Activated T-cell treated with anti-CD3 and anti-CD28 coated beads for 24 hours (primary cell): ENCODE data around the gene GALE.
"Not testable (repeated sequence)": the region's sequence is repeated elsewhere in the genome, so short reads cannot be mapped to it uniquely, and the experiment has no call there.

Experiments used
- DNase-seq: peaks from one replicate; pipeline ENCODE4 v3.0.0-alpha.2; 2020; ENCODE audit warnings: low read depth

The GALE gene

DNA sequence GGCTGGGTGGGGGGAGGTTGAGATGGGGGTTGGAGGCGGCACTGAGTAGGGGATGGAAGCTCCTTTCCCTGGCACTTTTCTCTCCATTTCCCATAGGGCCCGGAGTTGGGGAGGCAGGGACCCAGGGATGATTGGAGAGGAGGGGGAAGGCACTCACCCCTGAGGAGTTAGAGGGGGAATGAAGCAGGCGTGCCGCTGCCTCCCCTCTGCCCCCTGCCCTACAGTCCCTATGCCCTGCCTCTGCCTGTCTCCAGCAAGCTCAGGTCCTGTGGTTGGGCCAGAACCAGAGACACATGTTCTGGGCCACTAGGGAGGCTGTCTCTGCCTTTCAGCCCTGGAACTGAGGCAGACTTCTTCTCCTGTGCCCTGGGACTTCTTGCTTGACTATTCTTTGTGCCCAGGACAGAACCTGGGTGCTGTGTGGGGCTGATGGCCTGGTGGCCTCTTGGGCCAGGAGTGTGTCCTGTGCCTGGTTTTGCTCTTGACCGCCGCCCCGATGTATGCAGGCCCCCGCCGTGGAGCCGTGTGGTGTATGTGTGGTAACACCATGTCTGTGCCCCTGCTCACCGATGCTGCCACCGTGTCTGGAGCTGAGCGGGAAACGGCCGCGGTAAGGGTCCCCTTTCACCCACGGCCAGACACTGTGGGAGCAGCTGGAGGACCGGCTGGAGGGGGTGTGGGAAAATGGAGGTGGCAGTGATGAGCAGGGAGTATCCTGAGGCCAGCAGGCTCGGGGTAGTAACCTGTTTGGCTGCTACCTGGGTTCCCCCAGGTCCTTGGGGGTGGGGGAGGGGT is 8.2 kb downstream of the GALE start:
- no peak for DNase-seq

- no peak for DNase-seq
Observed at GRCh38 chr1:23791516-23792047, 9.0 kb downstream of the GALE start.

- peak; percentile 84 for DNase-seq
Observed at GRCh38 chr1:23790696-23791515, 9.6 kb downstream of the GALE start, which contains the start of gene LYPLA2. Gene LYPLA2, plus strand, starts transcription at chr1:23791145. Its CDS starts 1,538 bp downstream, at chr1:23792683.

DNA sequence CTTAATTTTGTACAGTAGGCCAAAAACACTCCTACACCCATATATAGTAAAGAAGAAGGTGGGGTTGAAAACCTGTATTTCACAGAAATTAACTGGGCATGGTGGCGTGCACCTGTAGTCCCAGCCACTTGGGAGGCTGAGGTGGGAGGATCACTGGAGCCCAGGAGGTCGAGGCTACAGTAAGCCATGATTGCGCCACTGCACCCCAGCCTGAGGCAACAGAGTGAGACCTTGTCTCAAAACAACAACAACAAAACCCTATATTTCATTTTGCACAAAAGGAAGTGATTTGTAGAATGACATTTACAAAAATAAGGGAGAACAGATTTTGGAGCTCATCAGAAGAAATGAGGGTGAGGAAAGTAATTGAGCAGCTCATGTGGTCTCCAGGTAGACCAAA is 11.9 kb downstream of the GALE start:
- DNase-seq, result no peak

- DNase-seq, result no peak
Observed at GRCh38 chr1:23787701-23788100, 12.9 kb downstream of the GALE start.

DNA sequence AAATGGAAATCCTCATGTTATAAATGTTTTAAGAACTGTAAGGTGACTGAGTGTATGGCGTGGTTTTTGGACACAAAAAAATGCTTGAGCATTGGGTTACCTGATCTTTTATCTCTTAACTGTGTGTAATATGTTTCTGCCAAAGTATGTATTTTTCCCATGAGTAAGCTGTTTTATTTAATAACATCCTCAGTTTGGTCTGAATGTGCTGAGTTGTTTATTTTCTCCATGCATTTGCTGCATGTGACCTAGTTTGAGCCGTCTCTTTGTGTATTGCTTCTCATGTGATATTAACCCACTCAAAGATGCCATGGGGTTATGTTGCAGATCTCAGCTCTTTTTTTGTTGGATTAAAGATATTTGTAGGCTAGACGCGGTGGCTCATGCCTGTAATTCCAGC is 15.7 kb downstream of the GALE start:
- no peak for DNase-seq

DNA sequence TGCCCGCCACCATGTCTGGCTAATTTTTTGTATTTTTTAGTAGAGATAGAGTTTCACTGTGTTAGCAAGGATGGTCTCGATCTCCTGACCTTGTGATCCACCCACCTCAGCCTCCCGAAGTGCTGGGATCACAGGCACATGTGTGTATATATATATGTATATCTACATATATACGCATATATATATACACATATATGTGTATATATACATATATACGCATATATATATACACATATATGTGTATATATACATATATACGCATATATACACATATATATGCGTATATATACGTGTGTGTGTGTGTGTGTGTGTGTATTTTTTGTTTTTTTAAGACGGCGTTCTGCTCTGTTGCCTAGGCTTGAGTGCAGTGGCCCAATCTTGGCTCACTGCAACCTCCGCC is 17.4 kb downstream of the GALE start:
- not testable (repeated sequence) for DNase-seq

DNA sequence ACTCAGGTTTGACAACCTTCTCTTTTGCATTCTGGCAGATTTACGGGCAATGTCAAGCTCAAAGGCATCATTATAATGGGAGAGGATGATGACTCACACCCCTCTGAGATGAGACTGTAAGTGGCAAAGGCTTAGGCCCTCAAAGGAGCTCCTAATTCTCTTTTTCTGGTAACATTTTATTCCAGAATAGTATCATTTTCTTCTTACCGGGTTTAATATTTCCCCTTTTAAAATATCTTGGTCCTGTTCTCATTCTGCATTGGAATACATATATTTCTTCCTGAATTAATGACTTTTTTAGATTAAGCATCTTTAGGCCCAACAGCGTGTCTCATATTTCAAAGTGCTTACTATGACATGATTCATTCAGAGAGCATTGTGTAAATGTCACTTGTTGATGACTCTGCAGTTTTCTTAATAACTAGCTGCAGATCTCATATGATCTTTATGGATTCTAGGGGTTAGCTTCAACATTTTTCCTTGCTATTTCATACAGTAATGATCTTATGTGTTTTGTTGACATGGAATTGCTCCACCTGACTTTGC is 20.7 kb downstream of the GALE start:
- no peak for DNase-seq

- peak; percentile 77 for DNase-seq
Observed at GRCh38 chr1:23777979-23778814, 22.4 kb downstream of the GALE start, which contains the start of gene PITHD1. Gene PITHD1, plus strand, starts transcription at chr1:23778418. Its CDS starts 98 bp downstream, at chr1:23778516.

DNA sequence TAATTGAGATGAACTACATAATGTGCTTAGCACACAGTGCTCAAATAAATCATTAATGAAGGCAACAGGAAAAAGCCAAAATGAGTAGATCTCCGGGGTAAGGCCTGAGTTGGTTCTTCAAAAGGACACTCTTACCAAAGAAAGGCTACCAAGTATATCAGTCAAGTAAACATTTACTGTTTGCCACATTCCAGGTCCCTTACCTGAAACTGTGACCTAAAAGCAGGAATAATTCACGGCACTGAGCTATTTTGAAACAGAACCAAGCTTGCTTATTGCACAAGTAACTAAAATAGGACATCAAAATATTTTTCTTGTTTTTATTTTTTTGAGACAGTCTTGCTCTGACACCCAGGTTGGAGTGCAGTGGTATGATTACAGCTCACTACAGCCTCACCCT is 24.3 kb downstream of the GALE start:
- no peak for DNase-seq

- no peak for DNase-seq
Observed at GRCh38 chr1:23774174-23774880, 26.2 kb downstream of the GALE start.

DNA sequence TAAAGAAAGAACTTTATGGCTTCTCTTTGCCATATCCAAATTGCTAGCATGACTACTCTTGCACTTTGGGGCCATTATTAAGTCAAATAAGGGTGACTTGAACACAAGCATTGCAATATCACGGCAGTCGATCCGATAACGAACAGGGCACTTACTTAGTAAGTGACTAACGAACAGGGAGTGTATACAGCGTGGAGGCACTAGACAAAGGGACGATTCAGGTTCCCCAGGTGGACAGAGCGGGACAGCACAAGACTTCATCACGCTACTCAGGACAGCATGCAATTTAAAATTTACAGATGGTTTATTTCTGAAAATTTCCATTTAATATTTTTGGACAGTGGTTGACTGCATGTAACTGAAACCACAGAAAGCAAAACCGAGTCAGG is 27.7 kb downstream of the GALE start:
- DNase-seq, result no peak

- peak; percentile 81 for DNase-seq
Observed at GRCh38 chr1:23772049-23772853, 28.3 kb downstream of the GALE start.

DNA sequence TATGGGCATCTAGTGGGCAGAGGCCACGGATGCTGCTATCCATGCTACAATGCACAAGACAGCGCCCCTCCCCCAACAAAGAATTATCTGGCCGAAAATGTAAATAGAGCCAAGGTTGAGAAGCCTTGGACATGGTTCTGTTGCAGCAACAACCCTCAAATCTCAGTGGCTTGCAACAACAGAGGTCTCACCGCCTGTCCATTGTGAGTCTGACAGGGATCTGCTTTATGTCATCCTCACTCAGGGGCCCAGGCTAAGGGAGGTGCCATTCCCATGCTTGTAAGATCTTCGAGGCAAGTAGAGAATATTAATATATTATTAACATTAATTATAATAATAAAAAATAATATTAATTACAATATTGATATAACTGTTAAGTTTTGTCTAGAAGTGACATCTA is 31.8 kb downstream of the GALE start:
- no peak for DNase-seq

GRCh38 chr1:23763041-23763577 is 37.4 kb downstream of the GALE start:
- no peak for DNase-seq

DNA sequence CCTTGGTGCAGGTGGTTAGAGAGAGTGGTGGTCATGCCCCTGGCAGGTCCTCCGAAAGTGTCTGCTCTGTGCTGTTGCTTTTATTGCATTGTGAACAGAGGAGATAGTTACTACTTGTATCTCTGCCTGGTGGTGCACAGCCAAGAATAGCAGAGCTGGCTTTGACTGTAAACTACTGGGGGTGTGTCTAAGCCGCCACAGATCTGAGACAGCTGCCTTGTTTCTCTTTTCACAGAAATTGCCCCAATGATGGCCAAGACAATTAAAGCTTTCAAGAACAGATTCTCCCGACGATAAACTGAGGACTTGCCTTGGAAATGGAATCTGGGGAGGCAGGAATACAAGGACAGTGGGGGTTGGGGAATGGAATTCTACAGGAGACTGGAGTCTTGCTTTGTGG is 41.3 kb downstream of the GALE start:
- no peak for DNase-seq

- DNase-seq, result no peak
Observed at GRCh38 chr1:23757812-23758211, 42.7 kb downstream of the GALE start.

- DNase-seq, result no peak
Observed at GRCh38 chr1:23756676-23757075, 43.9 kb downstream of the GALE start.

- no peak for DNase-seq
Observed at GRCh38 chr1:23752909-23753308, 47.6 kb downstream of the GALE start.

GRCh38 chr1:23751815-23752200 is 48.7 kb downstream of the GALE start:
- no peak for DNase-seq
